ENCODE data around the gene KLF4. TPM values are rescaled to one million over a fixed set of nuclear protein-coding genes. Genes with fewer than 3 reads are reported as not detected.
"Not testable (repeated sequence)": the region's sequence is repeated elsewhere in the genome, so short reads cannot be mapped to it uniquely, and the experiment has no call there.

Gene KLF4
- total RNA-seq, 3 donors from 2014 or later (not counting 1 experiment from before 2014, with no cell fraction given) = 29.8 to 162 (median 29.8) TPM

DNA sequence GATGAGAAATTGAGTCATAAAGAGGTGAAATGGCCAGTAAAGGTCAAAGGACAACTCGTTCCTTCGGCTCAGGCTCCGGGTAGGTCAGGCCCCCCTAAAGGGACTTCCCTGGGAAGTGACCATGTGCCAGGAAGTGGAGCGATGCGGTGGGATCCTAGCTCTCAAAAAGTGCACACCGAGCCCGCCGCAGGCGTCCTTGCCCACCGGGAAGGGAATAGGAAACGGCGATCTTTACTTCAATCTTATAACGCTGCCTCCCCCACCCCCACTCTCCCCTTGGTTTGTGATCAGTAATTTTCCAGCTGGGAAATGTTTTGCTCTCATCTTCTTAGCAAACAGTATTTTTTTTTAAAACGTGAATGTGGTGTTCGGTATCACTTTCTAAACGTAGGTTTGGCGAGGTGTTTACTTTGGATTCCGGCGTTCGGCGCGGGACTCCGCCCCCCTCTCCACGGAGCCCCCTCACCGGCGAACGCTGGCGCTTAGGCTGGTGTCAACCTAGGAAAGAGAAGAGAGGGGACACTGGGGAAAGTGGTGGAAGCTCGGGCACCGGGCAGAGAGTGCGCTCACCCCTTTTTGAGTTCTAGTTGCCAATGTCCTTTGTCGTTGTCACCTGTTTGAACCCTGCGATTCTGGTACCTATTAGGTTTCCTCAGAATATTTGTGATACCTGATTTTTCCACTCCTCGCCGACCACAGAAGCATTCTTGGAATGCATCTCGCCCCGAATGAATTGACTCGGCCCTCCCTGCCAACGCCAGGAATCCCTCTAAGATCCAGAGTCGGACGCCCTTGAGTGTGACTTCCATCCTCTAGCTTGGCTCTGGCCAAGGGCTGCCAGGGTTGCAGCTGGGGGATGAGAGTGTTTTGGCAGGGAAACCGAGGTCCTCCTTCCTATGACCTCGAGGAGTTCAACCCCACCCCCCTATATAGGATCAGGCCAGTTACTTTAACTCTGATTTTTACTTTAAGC lies 1.8 kb upstream of the KLF4 start:
- ATAC-seq = no peak
- no peak for DNase-seq
- peaks cover 33% of the 10 kb centered on the region for H3K4me1 ChIP-seq (ENCODE audit: control insufficient read depth, insufficient read depth, low read length)
- TF ChIP-seq, protein P1, sequence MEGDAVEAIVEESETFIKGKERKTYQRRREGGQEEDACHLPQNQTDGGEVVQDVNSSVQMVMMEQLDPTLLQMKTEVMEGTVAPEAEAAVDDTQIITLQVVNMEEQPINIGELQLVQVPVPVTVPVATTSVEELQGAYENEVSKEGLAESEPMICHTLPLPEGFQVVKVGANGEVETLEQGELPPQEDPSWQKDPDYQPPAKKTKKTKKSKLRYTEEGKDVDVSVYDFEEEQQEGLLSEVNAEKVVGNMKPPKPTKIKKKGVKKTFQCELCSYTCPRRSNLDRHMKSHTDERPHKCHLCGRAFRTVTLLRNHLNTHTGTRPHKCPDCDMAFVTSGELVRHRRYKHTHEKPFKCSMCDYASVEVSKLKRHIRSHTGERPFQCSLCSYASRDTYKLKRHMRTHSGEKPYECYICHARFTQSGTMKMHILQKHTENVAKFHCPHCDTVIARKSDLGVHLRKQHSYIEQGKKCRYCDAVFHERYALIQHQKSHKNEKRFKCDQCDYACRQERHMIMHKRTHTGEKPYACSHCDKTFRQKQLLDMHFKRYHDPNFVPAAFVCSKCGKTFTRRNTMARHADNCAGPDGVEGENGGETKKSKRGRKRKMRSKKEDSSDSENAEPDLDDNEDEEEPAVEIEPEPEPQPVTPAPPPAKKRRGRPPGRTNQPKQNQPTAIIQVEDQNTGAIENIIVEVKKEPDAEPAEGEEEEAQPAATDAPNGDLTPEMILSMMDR (IDR thresholded peaks at IDR 0.05) = no peak
- no peaks in the 10 kb centered on the region for H3K36me3 ChIP-seq (ENCODE audit: control insufficient read depth, insufficient read depth, low read length)
- Mint-ChIP-seq H3K27ac (no peak overlapping the region), H3K4me1 (peaks cover 20 to 28% of the 10 kb centered on the region in 2 donors), H3K4me3 (peak overlapping the region; percentile 76), H3K36me3 (no peaks in the 10 kb centered on the region), H3K9me3 (no peaks in the 10 kb centered on the region), H3K27me3 (ENCODE audit: low read depth in 2 of 2) (peaks cover 52 to 57% of the 10 kb centered on the region in 2 donors)
- intact Hi-C loops (cut with micrococcal nuclease) = no loop called here
- no peak overlapping the region for H3K4me3 ChIP-seq (ENCODE audit: low read length)
- 23% methylated on average over 43 of the region's 43 CpGs for WGBS (ENCODE audit: insufficient coverage)
- no peak overlapping the region for H3K27ac ChIP-seq (ENCODE audit: low read length)
- H3K9me3 ChIP-seq (ENCODE audit: control insufficient read depth, insufficient read depth, low read length) = no peaks in the 10 kb centered on the region
- peaks cover 12% of the 10 kb centered on the region for H3K27me3 ChIP-seq (ENCODE audit: control insufficient read depth, insufficient read depth, low read length)

DNA sequence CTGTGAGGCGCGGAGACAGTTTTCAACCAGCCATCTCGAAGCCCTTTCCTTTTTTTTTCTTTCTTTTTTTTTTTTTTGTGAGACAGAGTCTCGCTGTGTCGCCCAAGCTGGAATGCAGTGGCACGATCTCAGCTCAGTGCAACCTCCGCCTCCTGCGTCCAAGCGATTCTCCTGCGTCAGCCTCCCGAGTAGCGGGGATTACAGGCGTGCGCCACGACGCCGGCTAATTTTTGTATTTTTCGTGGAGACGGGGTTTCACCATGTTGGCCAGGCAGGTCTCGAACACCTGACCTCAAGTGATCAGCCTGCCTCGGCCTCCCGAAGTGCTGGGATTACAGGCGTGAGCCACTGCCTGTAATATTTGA lies 1.0 kb upstream of the KLF4 start:
- H3K9me3 ChIP-seq (ENCODE audit: control insufficient read depth, insufficient read depth, low read length); ATAC-seq; DNase-seq; H3K9me3 Mint-ChIP-seq; H3K36me3 Mint-ChIP-seq; intact Hi-C loops (cut with micrococcal nuclease); H3K36me3 ChIP-seq (ENCODE audit: control insufficient read depth, insufficient read depth, low read length); H3K27ac ChIP-seq (ENCODE audit: low read length): not testable (repeated sequence)
- Histone ChIP-seq H3K4me1 (ENCODE audit: control insufficient read depth, insufficient read depth, low read length) (peaks cover 33% of the 10 kb centered on the region), H3K27me3 (ENCODE audit: control insufficient read depth, insufficient read depth, low read length) (peaks cover 13% of the 10 kb centered on the region), H3K4me3 (ENCODE audit: low read length) (peak overlapping the region; percentile 39)
- Mint-ChIP-seq H3K27ac (peak overlapping the region in 1 of 2 donors; percentile 84), H3K4me3 (peak overlapping the region; percentile 76), H3K27me3 (ENCODE audit: low read depth in 2 of 2) (peaks cover 53 to 60% of the 10 kb centered on the region in 2 donors), H3K4me1 (peaks cover 20 to 28% of the 10 kb centered on the region in 2 donors)
- 10% methylated on average over 22 of the region's 23 CpGs for WGBS (ENCODE audit: insufficient coverage)

DNA sequence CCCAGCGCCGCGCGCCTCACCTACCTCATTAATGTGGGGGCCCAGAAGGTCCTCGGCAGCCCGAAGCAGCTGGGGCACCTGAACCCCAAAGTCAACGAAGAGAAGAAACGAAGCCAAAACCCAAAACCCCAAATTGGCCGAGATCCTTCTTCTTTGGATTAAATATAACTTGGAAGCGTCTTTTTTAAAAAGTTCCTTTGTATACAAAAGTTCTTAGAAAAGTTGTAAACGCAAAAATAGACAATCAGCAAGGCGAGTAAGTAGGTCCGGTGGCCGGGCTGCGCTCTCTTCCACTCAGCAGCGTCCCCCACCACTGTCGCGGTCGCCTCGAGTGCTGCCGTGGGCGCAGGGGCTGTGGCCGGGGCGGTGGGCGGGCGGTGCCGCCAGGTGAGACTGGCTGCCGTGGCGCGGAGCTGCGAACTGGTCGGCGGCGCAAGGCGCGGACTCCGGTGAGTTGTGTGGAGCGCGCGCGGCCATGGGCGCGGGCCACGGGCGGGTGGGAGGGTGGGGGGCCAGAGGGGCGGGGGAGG lies 360 bp downstream of the KLF4 start:
- Mint-ChIP-seq H3K27ac (peak overlapping the region; percentile 72 to 84), H3K4me1 (peaks cover 20 to 28% of the 10 kb centered on the region in 2 donors), H3K9me3 (no peaks in the 10 kb centered on the region), H3K27me3 (ENCODE audit: low read depth in 2 of 2) (peaks cover 48 to 54% of the 10 kb centered on the region in 2 donors), H3K36me3 (no peaks in the 10 kb centered on the region), H3K4me3 (peak overlapping the region; percentile 90)
- Histone ChIP-seq H3K27me3 (ENCODE audit: control insufficient read depth, insufficient read depth, low read length) (peaks cover 15% of the 10 kb centered on the region), H3K4me3 (ENCODE audit: low read length) (peak overlapping the region; percentile 42), H3K27ac (ENCODE audit: low read length) (no peak overlapping the region), H3K9me3 (ENCODE audit: control insufficient read depth, insufficient read depth, low read length) (no peaks in the 10 kb centered on the region), H3K4me1 (ENCODE audit: control insufficient read depth, insufficient read depth, low read length) (peaks cover 33% of the 10 kb centered on the region), H3K36me3 (ENCODE audit: control insufficient read depth, insufficient read depth, low read length) (no peaks in the 10 kb centered on the region)
- under 1% methylated on average over 39 of the region's 46 CpGs for whole genome bisulfite sequencing (ENCODE audit: insufficient coverage)
- DNase-seq = no peak
- ATAC-seq = peak in 1 of 3 donors; percentile 10
- intact Hi-C loops (cut with micrococcal nuclease) = no loop called here
- TF ChIP-seq, protein P1 (IDR thresholded peaks at IDR 0.05) = no peak
